H9 (cell line): ENCODE results near the gene TIRAP. TPM values are rescaled to one million over a fixed set of nuclear protein-coding genes. Genes with fewer than 3 reads are reported as not detected.

Source experiments
- DNase-seq: peaks from one replicate; pipeline ENCODE4 v3.0.0-alpha.2; 2017
- H2AFZ ChIP-seq: one replicate; pipeline ENCODE4 v1.6.1; 2013; ENCODE audit warnings: mild to moderate bottlenecking, low read length, control low read depth, moderate library complexity
- H2AK5ac ChIP-seq: 2 replicates; pipeline ENCODE4 v1.6.1; 2013; ENCODE audit warnings: low read length, control low read depth, mixed read lengths; ENCODE audit not compliant: insufficient read length
- H2BK120ac ChIP-seq: one replicate; pipeline ENCODE4 v1.6.1; 2013; ENCODE audit warnings: low read depth, mild to moderate bottlenecking, low read length, control low read depth, inconsistent platforms; ENCODE audit not compliant: poor library complexity, severe bottlenecking
- H2BK12ac ChIP-seq: 2 replicates; pipeline ENCODE4 v1.6.1; 2013; ENCODE audit warnings: low read length, control low read depth, mixed read lengths, low read depth; ENCODE audit not compliant: insufficient read length
- H2BK15ac ChIP-seq: 2 replicates; pipeline ENCODE4 v1.6.1; 2013; ENCODE audit warnings: low read depth, low read length, control low read depth
- H2BK20ac ChIP-seq: one replicate; pipeline ENCODE4 v1.6.1; 2013; ENCODE audit warnings: low read depth, mild to moderate bottlenecking, low read length, control low read depth, inconsistent platforms; ENCODE audit not compliant: poor library complexity, severe bottlenecking
- H2BK5ac ChIP-seq: 2 replicates; pipeline ENCODE4 v1.6.1; 2013; ENCODE audit warnings: low read length, control low read depth, mixed read lengths; ENCODE audit not compliant: insufficient read length
- H3K14ac ChIP-seq: 2 replicates; pipeline ENCODE4 v1.6.1; 2013; ENCODE audit warnings: low read length, control low read depth; ENCODE audit not compliant: insufficient read depth
- H3K18ac ChIP-seq: 2 replicates; pipeline ENCODE4 v1.6.1; 2013; ENCODE audit warnings: low read depth, mild to moderate bottlenecking, mixed read lengths, low read length, control low read depth; ENCODE audit not compliant: insufficient read length
- H3K23ac ChIP-seq: 2 replicates; pipeline ENCODE4 v1.6.1; 2013; ENCODE audit warnings: low read length, control low read depth, mixed read lengths, low read depth; ENCODE audit not compliant: insufficient read length
- H3K23me2 ChIP-seq: 2 replicates; pipeline ENCODE4 v1.6.1; 2013; ENCODE audit warnings: low read depth, mild to moderate bottlenecking, mixed read lengths, low read length, control low read depth; ENCODE audit not compliant: insufficient read length, poor library complexity, severe bottlenecking
- H3K27ac ChIP-seq: 2 replicates; pipeline ENCODE4 v1.5.1; 2013; ENCODE audit warnings: low read length, control low read depth, mixed read lengths, low read depth; ENCODE audit not compliant: insufficient read length
- H3K27me3 ChIP-seq: 2 replicates; pipeline ENCODE4 v1.6.1; 2013; ENCODE audit warnings: low read length, control low read depth, inconsistent platforms; ENCODE audit not compliant: insufficient read depth
- H3K4ac ChIP-seq: 2 replicates; pipeline ENCODE4 v1.6.1; 2013; ENCODE audit warnings: low read depth, mild to moderate bottlenecking, control low read depth, inconsistent platforms, low read length, moderate library complexity
- H3K4me1 ChIP-seq: 2 replicates; pipeline ENCODE4 v1.6.1; 2013; ENCODE audit warnings: low read length, control low read depth, inconsistent platforms; ENCODE audit not compliant: insufficient read depth
- H3K4me2 ChIP-seq: 2 replicates; pipeline ENCODE4 v1.6.1; 2013; ENCODE audit warnings: low read length, control low read depth, mixed read lengths; ENCODE audit not compliant: insufficient read length, insufficient read depth
- H3K56ac ChIP-seq: 2 replicates; pipeline ENCODE4 v1.6.1; 2013; ENCODE audit warnings: low read depth, mild to moderate bottlenecking, mixed read lengths, low read length, control low read depth; ENCODE audit not compliant: insufficient read length
- H3K79me1 ChIP-seq: 2 replicates; pipeline ENCODE4 v1.6.1; 2013; ENCODE audit warnings: low read depth, mild to moderate bottlenecking, moderate library complexity, low read length, control low read depth, inconsistent platforms; ENCODE audit not compliant: insufficient read depth, poor library complexity, severe bottlenecking
- H3K79me2 ChIP-seq: 2 replicates; pipeline ENCODE4 v1.6.1; 2013; ENCODE audit warnings: low read length, control low read depth, inconsistent platforms; ENCODE audit not compliant: insufficient read depth
- H3K9ac ChIP-seq: 2 replicates; pipeline ENCODE4 v1.6.1; 2013; ENCODE audit warnings: low read length, control low read depth, mixed read lengths; ENCODE audit not compliant: insufficient read length; ENCODE audit errors: extremely low read depth
- H3K9me3 ChIP-seq: one replicate; pipeline ENCODE4 v1.6.1; 2013; ENCODE audit warnings: low read depth, low read length, inconsistent platforms; ENCODE audit not compliant: control insufficient read depth
- H3T11ph ChIP-seq: one replicate; pipeline ENCODE4 v1.6.1; 2013; ENCODE audit warnings: mild to moderate bottlenecking, low read length, control low read depth, inconsistent platforms
- H4K20me1 ChIP-seq: one replicate; pipeline ENCODE4 v1.6.1; 2013; ENCODE audit not compliant: control insufficient read depth, insufficient read length, insufficient read depth
- H4K5ac ChIP-seq: 2 replicates; pipeline ENCODE4 v1.6.1; 2013; ENCODE audit warnings: low read depth, mild to moderate bottlenecking, mixed read lengths, low read length, control low read depth; ENCODE audit not compliant: insufficient read length
- H4K8ac ChIP-seq: replicated peaks from 2 replicates; pipeline ENCODE4 v1.6.1; 2013; ENCODE audit warnings: low read length, control low read depth, mixed read lengths, low read depth; ENCODE audit not compliant: insufficient read length
- H4K91ac ChIP-seq: 2 replicates; pipeline ENCODE4 v1.6.1; 2013; ENCODE audit warnings: low read depth, mild to moderate bottlenecking, moderate library complexity, mixed read lengths, low read length, control low read depth; ENCODE audit not compliant: insufficient read length
- H3K27ac Mint-ChIP-seq, 3 experiments: 2 replicates in 2 of 3; 3 replicates in 1 of 3; pipeline ENCODE4 v1.8.0; 2020 to 2021; ENCODE audit warnings: mixed read lengths in 3 of 3, mild to moderate bottlenecking in 1 of 3, moderate library complexity in 1 of 3
- H3K27me3 Mint-ChIP-seq: 2 replicates; pipeline ENCODE4 v1.8.0; 2021; ENCODE audit warnings: low read depth, mild to moderate bottlenecking, moderate library complexity, mixed read lengths
- H3K36me3 Mint-ChIP-seq, 3 experiments: 2 replicates in 2 of 3; 3 replicates in 1 of 3; pipeline ENCODE4 v1.8.0; 2020 to 2021; ENCODE audit warnings: low read depth in 3 of 3, mixed read lengths in 3 of 3; ENCODE audit not compliant: insufficient read depth in 1 of 3
- H3K4me1 Mint-ChIP-seq, 2 experiments: 2 replicates each; pipeline ENCODE4 v1.8.0; 2020; ENCODE audit warnings: mixed read lengths in 2 of 2
- H3K4me3 Mint-ChIP-seq, 2 experiments: 2 replicates in 1 of 2; 3 replicates in 1 of 2; pipeline ENCODE4 v1.8.0; 2020 to 2021; ENCODE audit warnings: mild to moderate bottlenecking in 2 of 2, mixed read lengths in 2 of 2, moderate library complexity in 1 of 2
- H3K9me3 Mint-ChIP-seq, 2 experiments: 2 replicates in 1 of 2; 3 replicates in 1 of 2; pipeline ENCODE4 v1.8.0; 2020; ENCODE audit warnings: mild to moderate bottlenecking in 2 of 2, mixed read lengths in 2 of 2, moderate library complexity in 1 of 2
- CTCF ChIP-seq: fragments of 200-600 bp; sonication (generic); conservative IDR thresholded peaks from 3 replicates; pipeline ENCODE4 v1.8.0; 2021; ENCODE audit warnings: antibody characterized with exemption, mild to moderate bottlenecking
- WGBS: extraction: QIAGEN DNeasy Blood & Tissue Kit; methylation state at CpG from one replicate; pipeline ENCODE4 v1.1.7; 2013; ENCODE audit warnings: missing lambda C conversion rate, low lambda C conversion rate, mixed read lengths; ENCODE audit not compliant: insufficient read length; ENCODE audit errors: extremely low coverage; 5-methylcytosine and 5-hydroxymethylcytosine counted together
- total RNA-seq: library from RNA; stranded (reverse); gene quantifications from 2 replicates; pipeline ENCODE4 v1.2.1, GENCODE V29; 2021

TIRAP gene
- total RNA-seq, 1 experiment from 2014 or later = 7.0 TPM

- H3K4me1 ChIP-seq = no peaks in the 10 kb centered on the region
- H3K79me1 ChIP-seq = no peaks in the 10 kb centered on the region
- WGBS = no CpG with 5 or more reads among the region's 2 CpGs
- H3K56ac ChIP-seq = no peak overlapping the region
- no peak overlapping the region for H2AK5ac ChIP-seq
- H2BK12ac ChIP-seq = no peak overlapping the region
- no peak overlapping the region for H4K91ac ChIP-seq
- H3K79me2 ChIP-seq = no peaks in the 10 kb centered on the region
- no peak overlapping the region for H2BK120ac ChIP-seq
- H2BK5ac ChIP-seq = no peak overlapping the region
- no peaks in the 10 kb centered on the region for H3K9me3 Mint-ChIP-seq
- no peak for TF ChIP-seq CTCF
- H3K23ac ChIP-seq = no peak overlapping the region
- no peak overlapping the region for H3K27ac ChIP-seq
- H3K4me3 Mint-ChIP-seq = no peak overlapping the region
- no peak overlapping the region for H3K18ac ChIP-seq
- no peaks in the 10 kb centered on the region; the same call in 1 of the 2 replicates for H3K27me3 ChIP-seq
- no peaks in the 10 kb centered on the region for H3K4me1 Mint-ChIP-seq
- H2BK20ac ChIP-seq = no peak overlapping the region
- no peak overlapping the region for H4K5ac ChIP-seq
- H3K9me3 ChIP-seq = no peaks in the 10 kb centered on the region
- H3K36me3 Mint-ChIP-seq = peaks cover 19 to 61% (median 56%) of the 10 kb centered on the region in 3 experiments
- H3K4me2 ChIP-seq = no peak overlapping the region
- H3K4ac ChIP-seq = no peak overlapping the region
- no peak overlapping the region for H3K27ac Mint-ChIP-seq
- no peak overlapping the region for H4K8ac ChIP-seq
- no peak overlapping the region for H3T11ph ChIP-seq
- no peaks in the 10 kb centered on the region for H3K23me2 ChIP-seq
- no peak overlapping the region for H2BK15ac ChIP-seq
- H4K20me1 ChIP-seq = no peaks in the 10 kb centered on the region
- H3K27me3 Mint-ChIP-seq = no peaks in the 10 kb centered on the region
- no peak overlapping the region for H2AFZ ChIP-seq
- no peak overlapping the region for H3K14ac ChIP-seq
- H3K9ac ChIP-seq = no peak overlapping the region
- no peak for DNase-seq
Measured at GRCh38 chr11:126246636-126247035, 36.3 kb upstream of the TIRAP start.
